ENCODE measurements around the gene CFAP20DC. TPM values are rescaled to one million over a fixed set of nuclear protein-coding genes. Genes with fewer than 3 reads are reported as not detected.

The CFAP20DC gene
- total and polyA plus RNA-seq, 2 donors (not counting 1 experiment from before 2014, with no cell fraction given), result 1.9 to 3.8 TPM

GRCh38 chr3:58789385-58789784, 260.4 kb downstream of the CFAP20DC start:
- no peaks in the 10 kb centered on the region for H4K20me1 ChIP-seq (ENCODE audit: control insufficient read depth, extremely low read depth, insufficient read depth, low read length)
- no peak overlapping the region for H3K27ac ChIP-seq (ENCODE audit: insufficient read depth, low read length)
- no peak overlapping the region for H2AFZ ChIP-seq (ENCODE audit: low read length)

GRCh38 chr3:58784888-58785287, 264.9 kb downstream of the CFAP20DC start:
- no peaks in the 10 kb centered on the region for H4K20me1 ChIP-seq (ENCODE audit: control insufficient read depth, extremely low read depth, insufficient read depth, low read length)
- no peak overlapping the region for H3K4me3 ChIP-seq (replicated peaks in 1 of 4; ENCODE audit: control extremely low read depth in 1 of 4, insufficient read depth in 1 of 4, low read depth in 3 of 4, low read length in 4 of 4)
- H3K9me3 ChIP-seq (ENCODE audit: control insufficient read depth, insufficient read depth, low read depth, low read length), result no peaks in the 10 kb centered on the region
- H2AFZ ChIP-seq (ENCODE audit: low read length), result no peak overlapping the region
- no peaks in the 10 kb centered on the region for H3K27me3 ChIP-seq (ENCODE audit: control insufficient read depth, insufficient read depth, low read length)
- H3K36me3 ChIP-seq (ENCODE audit: control insufficient read depth, insufficient read depth, low read length), result no peaks in the 10 kb centered on the region
- H3K4me2 ChIP-seq (ENCODE audit: extremely low read depth, insufficient read depth, low read length), result no peak overlapping the region
- TF ChIP-seq EZH2 (IDR thresholded peaks at IDR 0.05; ENCODE audit: low read length, missing control alignments) (no peak), CTCF (conservative IDR thresholded peaks at IDR 0.05 in 1 of 2, IDR thresholded peaks at IDR 0.05 in 1 of 2; ENCODE audit: low read depth in 1 of 2, low read length in 2 of 2) (no peak)
- no peaks in the 10 kb centered on the region for H3K79me2 ChIP-seq (ENCODE audit: control insufficient read depth, insufficient read depth, low read length)
- DNase-seq (ENCODE audit: low read depth in 2 of 2), result no peak
- H3K4me1 ChIP-seq (ENCODE audit: control insufficient read depth, extremely low read depth, insufficient read depth, low read length), result no peaks in the 10 kb centered on the region
- no peak overlapping the region for H3K27ac ChIP-seq (ENCODE audit: insufficient read depth, low read length)
- no peak overlapping the region for H3K9ac ChIP-seq (ENCODE audit: insufficient read depth, low read length)

More at GRCh38 chr3:58789385-58789784, 260.4 kb downstream of the CFAP20DC start:
- Histone ChIP-seq H3K4me1 (ENCODE audit: control insufficient read depth, extremely low read depth, insufficient read depth, low read length) (no peaks in the 10 kb centered on the region), H3K36me3 (ENCODE audit: control insufficient read depth, insufficient read depth, low read length) (no peaks in the 10 kb centered on the region), H3K79me2 (ENCODE audit: control insufficient read depth, insufficient read depth, low read length) (no peaks in the 10 kb centered on the region), H3K9ac (ENCODE audit: insufficient read depth, low read length) (no peak overlapping the region), H3K4me2 (ENCODE audit: extremely low read depth, insufficient read depth, low read length) (no peak overlapping the region), H3K27me3 (ENCODE audit: control insufficient read depth, insufficient read depth, low read length) (no peaks in the 10 kb centered on the region), H3K4me3 (replicated peaks in 1 of 4; ENCODE audit: control extremely low read depth in 1 of 4, insufficient read depth in 1 of 4, low read depth in 3 of 4, low read length in 4 of 4) (no peak overlapping the region), H3K9me3 (ENCODE audit: control insufficient read depth, insufficient read depth, low read depth, low read length) (no peaks in the 10 kb centered on the region)
- DNase-seq (ENCODE audit: low read depth in 2 of 2), result no peak
- no peak for TF ChIP-seq EZH2 (IDR thresholded peaks at IDR 0.05; ENCODE audit: low read length, missing control alignments)
- TF ChIP-seq CTCF (conservative IDR thresholded peaks at IDR 0.05 in 1 of 2, IDR thresholded peaks at IDR 0.05 in 1 of 2; ENCODE audit: low read depth in 1 of 2, low read length in 2 of 2), result no peak

- TF ChIP-seq CTCF (conservative IDR thresholded peaks at IDR 0.05 in 1 of 2, IDR thresholded peaks at IDR 0.05 in 1 of 2; ENCODE audit: low read depth in 1 of 2, low read length in 2 of 2), result no peak
- TF ChIP-seq EZH2 (IDR thresholded peaks at IDR 0.05; ENCODE audit: low read length, missing control alignments), result no peak
- H3K9ac ChIP-seq (ENCODE audit: insufficient read depth, low read length), result no peak overlapping the region
- no peak overlapping the region for H3K4me2 ChIP-seq (ENCODE audit: extremely low read depth, insufficient read depth, low read length)
- no peak overlapping the region for H3K27ac ChIP-seq (ENCODE audit: insufficient read depth, low read length)
- no peaks in the 10 kb centered on the region for H3K27me3 ChIP-seq (ENCODE audit: control insufficient read depth, insufficient read depth, low read length)
- DNase-seq (ENCODE audit: low read depth in 2 of 2), result no peak
- no peaks in the 10 kb centered on the region for H3K4me1 ChIP-seq (ENCODE audit: control insufficient read depth, extremely low read depth, insufficient read depth, low read length)
- no peaks in the 10 kb centered on the region for H3K36me3 ChIP-seq (ENCODE audit: control insufficient read depth, insufficient read depth, low read length)
- H4K20me1 ChIP-seq (ENCODE audit: control insufficient read depth, extremely low read depth, insufficient read depth, low read length), result no peaks in the 10 kb centered on the region
- H3K4me3 ChIP-seq (replicated peaks in 1 of 4; ENCODE audit: control extremely low read depth in 1 of 4, insufficient read depth in 1 of 4, low read depth in 3 of 4, low read length in 4 of 4), result no peak overlapping the region
- no peak overlapping the region for H2AFZ ChIP-seq (ENCODE audit: low read length)
- no peaks in the 10 kb centered on the region for H3K79me2 ChIP-seq (ENCODE audit: control insufficient read depth, insufficient read depth, low read length)
- no peaks in the 10 kb centered on the region for H3K9me3 ChIP-seq (ENCODE audit: control insufficient read depth, insufficient read depth, low read depth, low read length)
Measured at GRCh38 chr3:58784425-58784824, 265.4 kb downstream of the CFAP20DC start.
